ENCODE results near the gene DMGDH. TPM values are rescaled to one million over a fixed set of nuclear protein-coding genes. Genes with fewer than 3 reads are reported as not detected.
A peak's percentile ranks its signal among the peaks of the same experiment; 100 is the strongest.

The DMGDH gene
- polyA plus RNA-seq (ENCODE audit: insufficient read length in 10 of 10) = 1 to 10 TPM; 1.8 to 4.3 (median 2.4) TPM
- long read RNA-seq, donor 1 = 0 reads
- long read RNA-seq, donor 2 = 0 reads
- long read RNA-seq, donor 3 = 0 reads
- long read RNA-seq, donor 4 = 0 reads
- long read RNA-seq, donor 5, partial matches to known transcripts = 7 of 7 reads
- long read RNA-seq, donor 5, other reads (novel, unspliced or antisense) = 0 of 7 reads
- long read RNA-seq, donor 6 = 0 reads
- long read RNA-seq, donor 7 = 0 reads
- long read RNA-seq, donor 8 = 0 reads
- long read RNA-seq, donor 9 = 0 reads

DNA sequence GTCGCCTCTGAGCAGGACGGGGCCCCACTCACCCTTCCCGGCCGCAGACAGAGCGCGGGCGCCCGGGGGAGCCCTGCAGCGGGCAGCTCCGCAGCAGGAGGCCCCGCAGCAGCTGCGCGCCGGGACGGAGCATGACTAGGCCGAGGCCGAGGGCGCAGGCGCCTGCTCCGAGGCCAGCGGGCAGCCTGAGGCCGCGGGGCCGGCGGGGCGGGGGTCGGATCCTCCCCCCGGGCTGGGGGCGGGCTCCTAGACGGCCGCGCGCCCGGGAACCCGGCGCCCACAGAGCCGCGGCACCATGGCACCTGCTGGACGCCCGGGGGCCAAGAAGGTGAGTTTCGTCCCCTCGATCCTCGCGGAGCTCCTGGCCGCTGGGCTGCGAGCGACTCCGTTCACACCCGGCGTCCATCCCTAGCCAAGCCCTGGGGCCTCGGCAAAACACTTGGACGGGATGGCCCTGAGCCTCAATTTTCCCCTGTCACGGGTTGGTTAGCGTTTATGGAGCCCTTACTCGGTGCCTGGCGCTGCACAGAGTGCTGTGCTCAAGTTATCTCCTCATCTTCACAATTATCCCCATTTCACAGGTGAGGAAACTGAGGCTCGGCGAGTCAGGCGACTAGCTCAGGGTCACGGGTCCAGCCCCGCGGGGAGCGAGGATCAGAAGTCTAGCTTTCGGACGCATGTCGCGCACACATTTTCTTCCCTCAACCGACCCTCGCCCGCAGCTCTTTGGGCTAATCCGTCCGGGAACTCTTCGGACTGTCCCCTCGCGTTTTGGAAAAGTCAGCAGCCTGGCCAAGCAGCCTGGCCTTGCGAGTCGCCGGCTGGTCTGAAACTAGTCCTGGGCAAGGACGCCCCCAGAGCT lies at the start of gene DMGDH, which contains the start of gene BHMT2:
Gene DMGDH (minus strand): TSS at position 187 of the 862 bp plus-strand sequence. CDS start 54 bp downstream, at position 133.
Gene BHMT2 (plus strand): TSS at position 280 of the 862 bp plus-strand sequence. CDS start 16 bp downstream, at position 296.
- peak; percentile 26 to 75 (median 54) for DNase-seq

DNA sequence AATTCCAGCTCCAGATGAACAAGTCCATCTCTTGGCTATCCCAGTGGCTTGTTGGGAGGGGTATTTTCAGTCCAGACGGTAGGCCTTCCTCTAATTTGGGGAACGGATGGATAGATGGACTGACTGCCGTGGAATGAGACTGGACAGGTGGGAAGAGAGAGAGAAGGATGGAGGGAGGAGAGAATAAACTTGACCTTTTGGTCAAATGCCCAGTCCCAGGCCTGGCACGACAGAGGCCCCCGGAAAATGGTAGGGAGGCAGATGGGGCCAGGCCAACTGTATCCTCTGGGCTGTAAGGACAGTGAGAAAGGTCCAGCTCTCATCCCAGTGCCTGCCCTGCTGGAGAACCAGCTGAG lies 43.2 kb upstream of the DMGDH start:
- no peak for DNase-seq

DNA sequence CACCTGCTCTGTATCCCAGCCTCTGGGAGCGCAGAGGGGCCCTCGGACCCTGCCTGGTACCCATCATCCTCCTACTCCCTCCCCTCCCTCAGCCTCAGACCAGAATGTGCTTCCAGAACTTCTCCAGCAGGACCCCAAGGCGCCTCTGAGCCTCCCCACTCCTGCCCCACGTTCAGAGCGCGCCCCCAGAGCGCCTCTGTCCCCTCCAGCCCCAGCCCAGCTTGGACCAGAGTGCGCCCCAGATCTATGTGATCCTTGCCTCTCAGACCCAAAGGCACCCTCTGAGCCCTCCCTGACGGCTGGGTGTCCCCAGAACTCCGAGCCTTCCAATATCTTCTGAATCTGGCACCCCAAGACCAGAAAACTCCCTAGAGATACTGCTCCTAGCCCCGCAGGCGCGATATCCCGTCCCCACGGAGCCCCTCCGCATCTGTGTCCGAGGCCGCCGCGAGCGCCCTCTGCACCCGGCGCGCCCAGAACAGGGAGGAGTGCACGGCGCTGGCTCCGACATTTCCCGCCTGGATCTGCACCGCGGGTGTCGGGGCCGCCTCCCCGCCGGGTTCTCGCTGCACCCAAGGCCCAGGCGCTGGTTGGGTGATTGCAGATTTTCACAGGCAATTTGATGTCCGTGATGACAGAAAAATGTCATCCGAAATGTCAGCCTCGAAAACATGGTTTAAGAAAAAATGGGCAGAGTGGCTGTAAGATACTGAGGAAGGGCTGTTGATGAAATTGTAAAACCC lies 42.7 kb upstream of the DMGDH start:
- peak in 1 of 3 donors; percentile 11 for DNase-seq

DNA sequence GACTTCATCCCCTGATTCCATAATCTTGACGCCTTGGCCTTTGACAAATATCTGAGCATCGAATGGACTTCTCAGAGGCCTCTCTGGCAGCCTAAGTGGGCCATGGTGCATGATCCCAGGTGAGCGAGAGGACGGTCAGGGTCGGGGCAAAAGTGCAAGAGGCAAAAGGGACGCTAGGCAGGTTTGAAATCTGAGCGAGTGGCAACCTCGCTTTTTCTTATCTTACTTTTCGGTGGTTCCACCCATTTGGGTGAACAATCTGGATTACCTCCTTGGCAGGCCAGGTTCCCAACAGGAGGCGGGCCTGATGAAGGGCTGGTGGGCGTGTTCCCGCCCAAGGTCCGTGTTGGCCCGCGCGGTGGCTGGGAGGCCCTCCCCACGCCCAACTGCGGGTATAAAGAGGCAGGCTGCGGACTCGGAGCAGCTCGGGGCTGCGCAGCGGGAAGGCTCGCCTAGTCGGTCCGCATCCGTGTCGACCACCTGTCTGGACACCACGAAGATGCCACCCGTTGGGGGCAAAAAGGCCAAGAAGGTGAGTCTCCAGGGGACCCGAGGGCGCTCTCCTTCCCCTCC lies 42.0 kb upstream of the DMGDH start, which contains the start of gene BHMT:
Gene BHMT (plus strand): TSS at position 423 of the 573 bp plus-strand sequence. CDS start 77 bp downstream, at position 500.
- DNase-seq = peak in 1 of 3 donors; percentile 6

DNA sequence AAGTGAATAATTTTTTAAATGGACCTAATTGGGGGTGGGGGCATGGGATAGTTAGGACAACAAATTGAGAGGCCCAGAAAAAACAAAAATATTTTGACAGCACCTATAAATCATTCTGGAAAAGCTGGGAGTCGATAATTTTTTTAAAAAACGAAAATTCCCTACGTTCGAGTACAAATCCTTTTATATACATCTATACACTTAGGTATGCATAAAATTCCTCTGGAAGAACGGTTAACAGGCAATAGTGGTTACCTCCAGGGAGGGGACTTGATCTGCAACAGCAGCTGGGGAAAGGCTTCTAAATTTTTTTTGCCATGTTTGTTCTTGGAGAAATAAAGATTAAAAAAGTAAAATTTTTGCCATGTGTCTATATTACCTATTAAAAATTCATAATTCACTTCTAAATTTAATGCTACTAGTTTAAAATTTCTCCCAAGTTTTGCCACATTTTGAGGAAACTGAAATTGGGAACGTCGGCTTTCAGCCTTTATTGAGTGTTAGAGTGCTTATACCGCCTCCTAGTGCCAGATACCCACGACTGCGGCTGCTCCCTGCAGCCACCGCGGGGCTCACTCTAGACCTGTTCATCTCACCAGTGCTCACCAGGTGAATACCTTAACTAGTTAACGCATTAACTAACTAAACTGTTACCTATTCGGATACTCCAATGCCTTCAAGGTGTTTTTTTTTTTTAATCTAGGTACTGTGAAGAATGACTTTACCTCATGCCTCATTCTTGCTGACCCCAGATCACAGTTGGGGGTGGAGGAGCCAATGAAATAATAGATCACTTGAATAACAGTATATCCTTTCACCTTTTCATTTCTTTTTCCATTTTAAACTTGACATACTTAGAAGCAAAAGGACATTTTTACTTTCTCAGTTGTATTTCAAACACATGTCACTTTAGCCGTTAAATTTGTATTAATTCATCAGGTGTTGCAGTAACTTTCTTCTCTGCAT lies 40.3 kb upstream of the DMGDH start:
- DNase-seq = no peak

DNA sequence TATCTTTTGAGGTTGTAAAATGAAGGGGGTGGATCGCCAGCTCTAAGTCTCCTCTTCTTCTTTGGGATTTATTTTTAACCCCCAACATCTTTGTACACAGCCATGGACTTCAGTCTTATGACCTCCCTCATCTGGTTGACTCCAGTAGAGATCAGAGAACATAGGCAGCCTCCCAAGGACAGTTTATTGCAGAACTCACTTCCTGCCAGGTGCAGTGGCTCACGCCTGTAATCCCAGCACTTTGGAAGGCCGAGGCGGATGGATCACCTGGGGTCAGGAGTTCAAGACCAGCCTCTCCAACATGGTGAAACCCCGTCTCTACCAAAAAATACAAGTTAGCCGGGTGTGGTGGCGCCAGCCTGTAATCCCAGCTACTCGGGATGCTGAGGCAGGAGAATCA lies 39.3 kb upstream of the DMGDH start:
- no peak for DNase-seq

DNA sequence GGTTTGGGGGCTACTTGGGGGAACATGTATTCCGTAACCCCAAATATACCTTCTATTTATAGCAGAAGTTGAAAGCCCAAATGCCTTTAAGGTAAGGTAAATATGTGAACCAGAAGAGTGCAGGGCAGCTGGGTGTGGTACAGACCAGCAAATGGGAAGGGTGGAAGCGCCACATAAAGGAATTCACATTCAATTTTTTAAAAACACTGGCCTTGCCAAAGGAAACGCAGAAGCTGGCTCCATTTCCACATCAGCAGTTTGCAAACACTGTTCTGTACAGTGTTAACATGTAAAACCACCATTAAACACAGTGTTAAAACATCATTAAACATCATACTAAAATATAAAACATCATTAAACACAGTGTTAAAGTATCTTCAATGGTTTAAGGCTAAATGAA lies 38.6 kb upstream of the DMGDH start:
- peak in 1 of 3 donors; percentile 13 for DNase-seq

DNA sequence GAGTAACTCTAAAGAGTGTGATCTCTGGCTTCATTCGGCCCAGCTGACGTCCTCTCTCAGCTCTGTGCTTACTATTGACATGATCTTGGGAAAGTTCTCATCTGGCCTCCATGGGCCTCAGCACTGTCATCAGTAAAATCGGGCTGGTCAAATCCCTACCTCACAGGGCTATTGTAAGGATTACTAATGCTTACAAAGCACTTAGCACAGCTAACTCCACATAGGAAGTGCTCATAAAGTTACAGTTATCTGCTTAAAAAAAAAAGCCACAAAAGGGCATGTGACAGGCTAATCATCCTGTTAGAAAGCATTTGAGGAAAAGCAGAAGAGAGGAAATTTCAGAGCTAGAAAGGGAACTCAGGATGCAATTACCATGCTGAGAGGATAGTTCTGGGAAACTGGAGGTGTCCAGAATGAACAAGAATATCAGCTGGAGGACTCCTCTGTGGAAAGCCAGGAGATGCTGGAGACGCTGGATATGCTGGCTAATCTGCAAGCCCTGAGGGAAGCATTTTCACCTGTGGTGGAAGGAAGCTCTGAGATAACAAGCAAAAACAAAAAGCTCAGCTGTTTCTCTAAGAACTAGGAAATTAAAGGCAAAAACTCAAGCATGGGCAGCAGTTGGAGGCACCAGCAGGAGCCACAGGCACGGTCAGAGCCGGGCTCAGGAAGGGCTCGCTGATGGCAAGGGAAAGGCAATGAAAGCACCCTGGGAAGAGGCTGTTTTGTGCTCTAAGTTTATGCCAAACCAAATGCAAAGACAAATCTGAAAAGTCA lies 37.7 kb upstream of the DMGDH start:
- peak in 1 of 3 donors; percentile 25 for DNase-seq

DNA sequence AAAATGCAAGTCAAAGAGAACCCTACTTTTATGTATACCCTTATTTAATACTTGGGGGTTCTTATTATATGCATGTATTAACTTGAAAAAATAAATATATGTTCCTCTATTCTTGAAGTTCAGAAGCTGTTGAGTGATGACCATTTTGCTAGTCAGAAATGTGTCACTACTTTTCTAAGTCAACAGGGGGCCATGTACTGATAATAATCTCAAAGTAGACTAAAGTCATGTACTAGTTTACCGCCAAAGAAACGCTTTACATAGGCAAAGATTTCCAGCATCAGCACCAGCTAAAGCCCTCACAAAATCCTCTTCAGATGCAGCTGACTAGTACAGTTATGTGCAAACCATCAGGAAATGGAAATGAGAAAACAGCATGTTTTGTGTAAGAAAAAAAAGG lies 36.4 kb upstream of the DMGDH start:
- DNase-seq = no peak

DNA sequence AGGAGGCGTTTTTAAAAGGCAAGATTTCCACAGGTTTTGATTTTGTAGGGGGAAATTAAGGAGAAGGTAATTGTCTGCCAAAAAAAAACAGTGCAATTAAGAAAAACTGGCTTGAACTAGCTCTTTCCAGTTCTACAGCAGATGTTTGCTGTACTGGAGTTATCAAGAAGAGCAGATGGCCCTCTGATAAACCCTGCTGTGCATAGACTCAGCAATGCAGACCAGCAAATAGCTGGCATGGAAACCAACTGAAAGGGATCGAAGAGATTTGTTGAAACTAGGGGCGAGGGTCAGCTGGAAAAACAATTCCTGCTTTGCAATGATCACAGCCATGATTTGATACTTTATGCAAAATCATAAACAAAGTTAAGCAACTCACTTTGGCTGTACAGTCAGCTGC lies 24.3 kb upstream of the DMGDH start:
- DNase-seq = no peak

DNA sequence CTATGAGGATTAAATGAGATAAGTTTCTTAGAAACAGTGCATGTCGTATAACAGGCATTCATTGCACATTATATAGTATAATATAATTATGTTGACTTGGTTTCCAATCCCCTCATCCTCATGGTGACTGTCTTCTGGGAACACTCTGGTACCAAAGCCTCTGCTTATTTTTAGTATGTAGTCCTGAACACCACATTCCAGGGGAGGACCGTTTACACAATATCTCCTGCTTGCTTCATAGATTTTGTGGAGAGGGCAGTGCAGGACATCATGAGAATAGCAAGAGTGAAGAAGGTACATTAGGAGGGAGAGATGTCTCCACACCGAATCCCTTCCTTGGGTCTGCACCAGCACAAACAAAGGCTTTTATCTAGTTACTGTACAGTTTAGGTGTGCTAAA lies 21.6 kb upstream of the DMGDH start:
- no peak for DNase-seq

DNA sequence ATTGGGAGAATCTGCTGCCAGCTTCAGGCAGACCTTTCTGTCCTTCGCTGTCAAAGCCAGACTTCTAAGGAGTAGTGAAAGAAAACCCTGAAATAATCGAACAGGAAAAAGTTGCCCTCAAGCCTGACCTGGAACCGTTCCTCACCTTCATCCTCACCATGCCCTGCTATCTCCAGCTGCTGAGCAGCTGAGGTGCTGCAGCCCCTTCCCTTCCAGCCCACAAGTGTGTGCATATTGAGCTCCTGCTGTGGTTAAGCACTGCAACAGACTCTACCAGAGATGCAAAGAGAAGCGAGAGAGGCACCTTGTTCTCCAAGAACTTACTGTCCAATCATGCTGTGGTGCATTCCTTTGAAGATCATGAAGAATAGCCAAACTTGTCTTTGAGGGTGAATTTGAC lies 19.0 kb upstream of the DMGDH start:
- DNase-seq = no peak

DNA sequence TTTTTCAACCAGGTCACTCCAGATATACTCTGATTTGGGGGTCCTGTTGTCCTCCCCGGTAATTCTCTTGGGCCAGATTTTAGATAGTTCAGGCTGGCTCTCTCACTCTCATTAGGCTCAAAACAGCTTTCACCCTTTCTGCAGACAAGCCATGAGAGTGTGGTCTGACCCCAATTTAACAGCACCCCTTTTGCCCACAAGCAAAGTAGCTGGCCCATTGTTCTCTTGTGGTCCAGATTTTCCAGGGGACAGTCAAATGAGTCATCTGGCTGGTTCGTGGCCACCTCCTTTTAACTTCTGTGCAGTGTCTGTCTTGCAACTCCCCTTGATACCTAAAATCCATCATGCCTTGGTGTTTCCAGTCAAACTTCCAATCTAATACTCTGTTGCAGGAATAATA lies 16.6 kb upstream of the DMGDH start:
- DNase-seq = no peak

DNA sequence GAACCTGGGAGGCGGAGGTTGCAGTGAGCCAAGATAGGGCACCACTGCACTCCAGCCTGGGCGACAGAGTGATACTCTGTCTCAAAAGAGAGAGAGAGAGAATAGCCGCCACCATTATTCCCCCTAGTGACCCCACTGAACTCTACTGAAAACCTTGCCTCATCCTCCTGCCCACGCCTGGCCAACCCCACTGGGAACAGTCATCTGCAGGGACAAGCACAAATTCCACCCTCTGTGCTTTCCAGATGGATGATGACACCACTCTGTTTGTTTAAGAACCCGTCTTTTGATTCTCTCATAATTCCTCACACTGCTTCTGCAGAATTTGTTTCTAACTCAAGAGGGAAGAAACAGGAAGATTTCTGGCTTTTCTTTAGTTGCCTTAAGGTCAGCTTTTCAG lies 12.3 kb upstream of the DMGDH start:
- DNase-seq = no peak

DNA sequence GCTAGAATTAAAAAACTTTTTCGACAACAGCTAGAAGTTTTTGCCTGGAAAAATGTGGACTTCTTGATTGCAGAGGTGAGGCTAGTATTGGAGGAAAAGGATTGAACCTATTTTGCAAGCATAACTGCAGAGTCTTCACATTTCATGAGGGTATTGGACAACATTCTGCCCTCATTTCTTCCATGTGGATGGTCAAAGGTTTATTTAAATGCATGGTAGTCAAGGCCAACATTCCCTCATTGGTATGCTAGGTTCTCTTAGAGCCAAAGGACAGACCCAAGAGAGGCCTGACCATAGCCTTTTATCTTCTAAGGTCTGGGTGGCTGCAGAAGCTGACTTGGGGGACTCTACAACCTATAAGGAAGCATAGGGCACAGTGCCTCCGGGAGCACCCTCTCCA lies 11.3 kb upstream of the DMGDH start:
- DNase-seq = no peak

DNA sequence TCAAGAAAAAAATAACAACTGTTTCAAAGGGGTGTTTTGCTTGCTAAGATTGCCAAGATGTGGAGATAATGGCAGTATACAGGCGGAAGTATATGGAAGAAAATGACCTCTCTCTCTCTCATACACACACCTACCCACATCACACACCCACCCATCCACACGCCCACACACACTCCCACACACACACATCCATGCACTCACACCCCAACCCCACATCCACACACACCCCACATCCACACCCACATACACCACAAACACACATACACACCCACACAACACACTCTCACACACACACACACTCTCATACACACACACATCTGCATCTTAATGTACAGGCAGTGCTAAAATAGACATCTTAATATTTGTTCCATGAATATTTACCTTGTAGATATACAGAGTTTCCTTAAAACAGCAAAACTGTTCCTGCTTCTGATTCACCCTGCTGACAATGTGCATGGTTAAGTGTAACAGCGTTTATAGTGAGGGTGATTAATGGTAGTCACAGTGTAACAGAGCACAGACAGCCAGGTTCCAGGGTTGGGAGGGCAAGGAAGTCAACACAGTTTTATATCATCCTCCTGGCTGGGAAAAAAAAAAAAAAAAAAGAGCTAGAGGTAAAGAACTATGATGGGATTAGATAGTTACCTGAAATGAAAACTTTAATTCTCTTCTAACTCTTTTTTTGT lies 8.3 kb upstream of the DMGDH start:
- DNase-seq = no peak

DNA sequence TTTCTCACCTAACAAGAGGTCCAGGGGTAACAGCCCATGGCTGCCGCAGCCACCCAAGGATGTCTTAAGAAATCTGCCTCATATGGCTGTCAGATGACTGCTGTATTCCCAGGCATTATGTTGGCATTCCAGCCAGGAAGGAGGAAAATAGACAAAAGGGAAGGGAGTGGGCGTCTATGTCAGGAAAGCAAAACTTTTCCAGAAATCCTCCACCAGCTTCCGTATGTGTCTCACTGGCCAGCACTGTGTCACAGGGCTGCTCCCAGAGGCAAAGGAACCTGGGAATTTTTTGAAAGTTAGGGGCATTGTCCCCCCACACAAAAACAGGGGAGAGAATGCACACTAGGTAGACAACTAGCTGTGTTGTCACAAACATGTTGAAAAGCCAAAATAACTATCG lies 7.3 kb upstream of the DMGDH start:
- DNase-seq = no peak

DNA sequence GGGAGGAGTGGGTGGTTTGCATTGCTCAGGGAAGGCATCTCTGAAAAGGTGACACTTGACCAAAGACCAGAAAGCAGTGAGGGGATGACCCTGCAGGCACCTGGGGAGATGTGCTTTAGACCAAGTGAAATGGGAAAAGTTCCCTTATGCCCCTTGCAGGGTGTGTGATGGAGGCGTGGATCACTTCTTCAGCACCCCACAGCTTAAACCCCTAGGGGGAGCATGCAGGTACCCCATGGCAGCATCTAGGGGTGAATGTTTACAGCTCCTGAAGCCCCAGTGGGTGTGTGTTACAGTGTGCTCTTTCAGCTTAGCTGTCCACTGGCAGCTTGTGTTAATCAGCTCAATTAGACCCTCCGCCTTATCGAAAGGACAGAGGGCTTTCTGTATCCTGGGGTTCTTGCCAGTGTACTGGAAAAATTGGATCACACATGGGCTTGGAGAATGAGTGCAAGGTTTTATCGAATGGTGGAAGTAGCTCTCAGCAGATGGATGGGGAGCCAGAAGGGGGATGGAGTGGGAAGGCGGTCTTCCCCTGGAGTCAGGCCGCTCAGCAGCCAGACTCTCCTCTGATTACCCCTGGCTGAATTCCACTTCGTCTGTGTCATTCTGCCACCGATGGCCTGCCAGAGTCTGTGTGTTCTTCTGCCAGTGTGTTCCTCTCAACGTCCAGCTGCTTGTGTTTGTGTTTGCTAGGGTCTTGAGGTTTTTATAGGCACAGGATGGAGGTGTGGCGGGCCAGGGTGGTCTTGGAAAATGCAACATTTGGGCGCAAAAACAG lies 6.4 kb upstream of the DMGDH start:
- DNase-seq = no peak
